Mucosa of stomach (tissue), 1 donor: ENCODE measurements around the gene RNF150.
"Not testable (repeated sequence)": the region's sequence is repeated elsewhere in the genome, so short reads cannot be mapped to it uniquely, and the experiment has no call there.

Experiments used
- H3K27me3 ChIP-seq: one replicate; pipeline ENCODE4 v1.7.0; 2013; ENCODE audit warnings: mild to moderate bottlenecking, low read length; ENCODE audit not compliant: control insufficient read depth, insufficient read depth
- H3K36me3 ChIP-seq: one replicate; pipeline ENCODE4 v1.7.0; 2013; ENCODE audit warnings: low read length; ENCODE audit not compliant: control insufficient read depth, insufficient read depth
- H3K4me1 ChIP-seq: one replicate; pipeline ENCODE4 v1.7.0; 2013; ENCODE audit warnings: mild to moderate bottlenecking, low read length; ENCODE audit not compliant: control insufficient read depth, insufficient read depth
- H3K4me3 ChIP-seq: one replicate; pipeline ENCODE4 v1.7.0; 2013; ENCODE audit warnings: low read length
- H3K9ac ChIP-seq: one replicate; pipeline ENCODE4 v1.7.0; 2013; ENCODE audit warnings: mild to moderate bottlenecking, low read length, moderate library complexity
- H3K9me3 ChIP-seq: one replicate; pipeline ENCODE4 v1.7.0; 2013; ENCODE audit warnings: mild to moderate bottlenecking, low read length, moderate library complexity; ENCODE audit not compliant: control insufficient read depth
- donor health status: Pancreatic carcinoma.

RNF150 gene

DNA sequence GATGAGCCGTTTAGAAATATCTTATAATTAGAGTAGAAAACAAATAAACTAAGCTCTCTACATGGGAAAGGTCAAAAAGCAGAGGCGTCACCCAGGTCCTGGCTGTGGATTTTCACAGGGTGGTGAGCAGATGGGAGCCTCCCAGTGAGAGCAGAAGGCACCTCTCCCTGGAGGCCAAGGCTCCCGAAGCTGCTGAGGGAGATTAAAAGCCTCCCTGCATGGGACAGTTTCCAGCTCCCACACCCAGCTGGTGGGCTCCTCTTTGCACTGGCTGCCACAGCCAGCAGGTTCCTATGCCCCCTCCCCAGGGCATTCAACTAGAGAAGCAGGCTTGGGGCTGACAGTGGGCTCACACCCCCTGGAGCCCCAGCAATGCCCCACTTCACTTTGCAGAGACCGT lies 321.8 kb downstream of the RNF150 start:
- no peaks in the 10 kb centered on the region for H3K27me3 ChIP-seq
- H3K9ac ChIP-seq, result no peak overlapping the region
- no peaks in the 10 kb centered on the region for H3K9me3 ChIP-seq
- no peaks in the 10 kb centered on the region for H3K36me3 ChIP-seq
- H3K4me3 ChIP-seq, result no peak overlapping the region
- H3K4me1 ChIP-seq, result no peaks in the 10 kb centered on the region

DNA sequence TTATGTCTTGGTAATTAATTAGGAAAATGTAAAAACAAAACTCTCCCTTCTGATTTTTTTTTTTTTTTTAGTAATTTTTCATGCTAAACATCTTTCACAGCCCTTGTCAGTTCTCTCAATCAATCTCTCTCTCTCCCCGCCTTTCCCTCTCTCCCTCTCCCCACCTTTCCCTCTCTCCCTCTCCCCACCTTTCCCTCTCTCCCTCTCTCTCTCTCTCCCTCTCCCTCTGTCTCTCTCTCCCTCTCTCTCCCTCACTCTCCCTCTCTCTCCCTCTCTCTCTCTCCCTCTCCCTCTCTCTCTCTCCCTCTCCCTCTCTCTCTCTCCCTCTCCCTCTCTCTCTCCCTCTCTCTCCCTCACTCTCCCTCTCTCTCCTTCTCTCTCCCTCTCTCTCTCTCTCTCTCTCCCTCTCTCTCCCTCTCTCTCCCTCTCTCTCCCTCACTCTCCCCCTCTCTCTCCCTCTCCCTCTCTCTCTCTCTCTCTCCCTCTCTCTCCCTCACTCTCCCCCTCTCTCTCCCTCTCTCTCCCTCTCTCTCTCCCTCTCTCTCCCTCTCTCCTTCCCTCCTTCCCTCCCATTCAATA lies 322.6 kb downstream of the RNF150 start:
- H3K27me3 ChIP-seq, H3K36me3 ChIP-seq, H3K4me3 ChIP-seq, H3K9me3 ChIP-seq, H3K4me1 ChIP-seq, H3K9ac ChIP-seq: not testable (repeated sequence)
